GM12801 (cell line): Measurements from ENCODE around the gene C20orf173.

Source experiments
- TF ChIP-seq, protein P1 (sequence below): IDR thresholded peaks from one replicate; pipeline ENCODE4 v1.5.1; 2011; ENCODE audit warnings: control low read depth; ENCODE audit not compliant: insufficient read length; ENCODE audit errors: extremely low read depth

C20orf173 gene

DNA sequence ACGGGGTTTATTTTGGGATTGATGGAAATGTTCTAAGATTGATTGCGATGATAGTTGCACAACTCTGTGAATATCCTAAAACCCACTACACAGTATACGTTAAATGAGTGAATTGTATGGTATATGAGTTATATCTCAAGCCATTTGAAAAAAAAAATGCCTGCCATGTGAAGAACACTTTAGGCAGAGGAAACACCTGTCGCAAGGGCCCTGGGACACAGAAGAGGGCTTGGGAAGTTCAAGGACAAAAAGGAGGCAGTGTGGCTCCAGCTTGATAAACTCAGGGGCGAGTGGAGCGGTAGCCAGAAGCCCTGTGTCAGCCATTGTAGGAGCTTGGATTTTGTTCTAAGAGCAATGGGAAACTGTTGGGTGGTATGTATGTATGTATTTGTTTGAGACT, 37.1 kb downstream of the C20orf173 start:
- TF ChIP-seq, protein P1, sequence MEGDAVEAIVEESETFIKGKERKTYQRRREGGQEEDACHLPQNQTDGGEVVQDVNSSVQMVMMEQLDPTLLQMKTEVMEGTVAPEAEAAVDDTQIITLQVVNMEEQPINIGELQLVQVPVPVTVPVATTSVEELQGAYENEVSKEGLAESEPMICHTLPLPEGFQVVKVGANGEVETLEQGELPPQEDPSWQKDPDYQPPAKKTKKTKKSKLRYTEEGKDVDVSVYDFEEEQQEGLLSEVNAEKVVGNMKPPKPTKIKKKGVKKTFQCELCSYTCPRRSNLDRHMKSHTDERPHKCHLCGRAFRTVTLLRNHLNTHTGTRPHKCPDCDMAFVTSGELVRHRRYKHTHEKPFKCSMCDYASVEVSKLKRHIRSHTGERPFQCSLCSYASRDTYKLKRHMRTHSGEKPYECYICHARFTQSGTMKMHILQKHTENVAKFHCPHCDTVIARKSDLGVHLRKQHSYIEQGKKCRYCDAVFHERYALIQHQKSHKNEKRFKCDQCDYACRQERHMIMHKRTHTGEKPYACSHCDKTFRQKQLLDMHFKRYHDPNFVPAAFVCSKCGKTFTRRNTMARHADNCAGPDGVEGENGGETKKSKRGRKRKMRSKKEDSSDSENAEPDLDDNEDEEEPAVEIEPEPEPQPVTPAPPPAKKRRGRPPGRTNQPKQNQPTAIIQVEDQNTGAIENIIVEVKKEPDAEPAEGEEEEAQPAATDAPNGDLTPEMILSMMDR = no peak

DNA sequence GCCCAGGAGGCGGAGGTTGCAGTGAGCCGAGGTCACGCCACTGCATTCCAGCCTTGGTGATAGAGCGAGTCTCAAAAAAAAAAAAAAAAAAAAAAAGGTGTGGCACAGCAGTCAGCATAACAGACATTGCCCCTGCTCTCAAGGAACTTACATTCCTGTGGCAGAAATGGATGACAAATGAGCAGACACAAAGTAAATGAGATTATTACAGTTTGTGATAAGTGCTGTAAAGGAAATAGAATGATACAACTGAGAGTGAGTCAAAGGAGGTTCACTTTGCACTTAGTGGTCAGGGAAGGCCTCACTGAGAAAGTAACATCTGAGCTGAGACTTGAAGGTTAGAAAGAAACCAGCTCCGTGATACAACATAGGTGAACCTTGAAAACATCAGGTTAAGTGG, 37.6 kb downstream of the C20orf173 start:
- TF ChIP-seq, protein P1 = no peak

DNA sequence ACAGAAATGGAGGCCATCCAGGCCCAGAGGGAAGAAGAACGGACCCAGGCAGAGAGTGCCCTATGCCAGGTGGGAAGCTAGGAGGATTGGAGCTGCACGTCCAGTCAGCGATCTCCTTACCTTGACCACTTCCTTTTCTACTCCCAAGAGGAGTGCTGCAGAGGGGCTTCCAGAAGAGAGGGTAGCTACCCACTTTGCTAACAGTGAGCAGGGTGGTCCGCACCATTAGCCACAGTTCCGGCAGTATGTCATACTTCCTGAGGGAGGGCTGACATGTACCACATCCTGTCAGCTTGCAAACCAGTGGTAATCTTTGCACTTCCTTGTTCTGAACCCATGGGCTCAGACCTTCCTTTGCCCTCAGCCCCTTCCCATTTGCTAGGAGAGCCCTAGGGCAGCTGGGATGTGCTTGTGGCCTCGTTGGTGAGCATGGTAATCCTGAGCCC, 38.7 kb downstream of the C20orf173 start:
- TF ChIP-seq, protein P1 = no peak

DNA sequence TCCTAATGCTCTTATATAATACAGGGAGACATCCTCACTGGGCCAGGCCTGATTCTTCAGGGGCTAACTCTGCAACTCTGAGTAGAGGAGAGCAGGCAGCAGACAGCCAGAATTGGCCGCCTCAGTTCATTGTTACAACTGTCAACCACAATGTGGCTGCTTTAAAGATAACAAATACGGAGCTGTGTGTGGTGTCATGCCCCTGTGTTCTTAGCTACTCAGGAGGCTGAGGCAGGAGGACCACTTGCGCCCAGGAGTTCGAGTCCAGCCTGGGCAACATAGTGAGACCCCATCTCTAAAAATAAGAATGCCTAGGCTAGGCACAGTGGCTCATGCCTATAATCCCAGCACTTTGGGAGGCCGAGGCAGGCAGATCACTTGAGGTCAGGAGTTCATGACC, 39.7 kb downstream of the C20orf173 start:
- TF ChIP-seq, protein P1 = no peak

DNA sequence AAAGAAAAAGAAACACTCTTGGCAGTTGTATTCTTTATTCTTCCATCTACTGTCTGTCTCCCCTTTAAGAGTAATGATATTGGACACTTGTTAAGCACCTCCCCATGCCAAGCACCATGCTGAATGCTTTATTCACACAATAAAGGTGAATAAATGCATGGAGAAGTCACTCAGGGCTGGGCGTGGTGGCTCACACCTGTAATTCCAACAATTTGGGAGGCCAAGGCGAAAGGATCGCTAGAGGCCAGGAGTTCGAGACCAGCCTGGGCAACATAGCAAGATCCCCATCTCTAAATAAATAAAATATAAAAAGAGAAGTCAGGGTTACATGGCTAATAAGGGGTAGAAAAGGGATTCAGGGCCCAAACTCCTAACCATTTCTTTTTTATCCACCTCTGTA, 42.0 kb downstream of the C20orf173 start:
- TF ChIP-seq, protein P1 = no peak

DNA sequence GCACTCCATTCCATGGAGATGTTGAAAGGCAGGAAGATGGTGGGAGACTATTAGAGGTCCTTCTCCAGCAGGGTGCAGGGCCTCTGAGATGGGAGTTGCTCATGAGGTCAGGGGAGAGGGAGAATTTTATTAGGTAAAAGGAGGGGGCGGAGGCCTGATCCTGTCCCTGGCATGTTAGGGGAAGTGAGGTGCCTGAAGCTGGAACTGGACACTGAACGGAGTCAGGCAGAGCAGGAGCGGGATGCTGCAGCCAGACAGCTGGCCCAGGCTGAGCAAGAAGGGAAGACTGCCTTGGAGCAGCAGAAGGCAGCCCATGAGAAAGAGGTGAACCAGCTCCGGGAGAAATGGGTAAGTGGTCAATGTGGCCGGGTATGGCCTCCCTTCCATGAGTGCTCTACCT, 49.7 kb downstream of the C20orf173 start:
- TF ChIP-seq, protein P1 = no peak

DNA sequence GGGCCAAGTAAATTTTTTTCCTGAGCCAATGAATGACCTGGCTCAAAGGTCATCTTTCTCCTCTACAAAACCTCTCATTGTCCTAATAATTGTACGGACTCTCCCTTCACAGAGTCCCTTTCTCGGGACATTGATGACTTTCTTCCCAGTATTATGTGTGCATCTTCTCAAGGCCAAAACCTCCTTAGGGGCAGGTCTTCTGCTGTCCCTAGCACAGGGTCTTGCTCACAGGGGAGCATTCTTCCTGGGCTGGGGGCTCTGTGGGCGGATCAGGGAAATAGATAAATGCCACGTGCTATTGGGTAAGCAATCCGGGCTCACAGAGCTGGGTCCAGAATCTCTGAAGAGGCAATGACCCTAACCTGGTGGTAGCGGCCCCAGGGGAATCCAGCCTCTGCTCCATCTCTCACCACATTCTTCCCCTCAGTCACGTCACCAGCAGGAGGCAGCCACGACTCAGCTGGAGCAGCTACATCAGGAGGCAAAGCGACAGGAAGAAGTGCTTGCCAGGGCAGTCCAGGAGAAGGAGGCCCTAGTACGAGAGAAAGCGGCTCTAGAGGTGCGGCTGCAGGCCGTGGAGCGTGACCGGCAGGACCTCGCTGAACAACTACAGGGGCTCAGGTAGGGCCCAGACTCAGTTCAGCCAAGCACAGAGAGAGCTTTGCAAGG, 50.5 kb downstream of the C20orf173 start:
- TF ChIP-seq, protein P1 = no peak
